Breast epithelium (tissue), 4 donors: ENCODE results near the gene ADM2. TPM values are rescaled to one million over a fixed set of nuclear protein-coding genes. Genes with fewer than 3 reads are reported as not detected.

ENCODE experiments used
- DNase-seq, 2 donors: peaks; one replicate each; pipeline ENCODE4 v3.0.0-alpha.2; 2019; ENCODE audit warnings: low spot score in 2 of 2
- H3K27ac ChIP-seq, 2 donors: fragments of 200-600 bp; sonication (generic) in 1 of 2; one replicate each; pipeline ENCODE4 v1.5.1; 2016 to 2019; ENCODE audit warnings: mild to moderate bottlenecking in 1 of 2
- H3K27me3 ChIP-seq, 2 donors: fragments of 200-600 bp; sonication (generic) in 1 of 2; one replicate each; pipeline versions ENCODE4 v1.5.1 to v1.6.0; 2017 to 2019; ENCODE audit warnings: control low read depth in 1 of 2, mild to moderate bottlenecking in 1 of 2
- H3K36me3 ChIP-seq: fragments of 200-600 bp; one replicate; pipeline ENCODE4 v1.5.1; 2019
- H3K4me1 ChIP-seq, 2 donors: fragments of 200-600 bp; sonication (generic); one replicate each; pipeline ENCODE4 v1.5.1; 2016 to 2019; ENCODE audit warnings: control low read depth in 1 of 2
- H3K4me3 ChIP-seq, 3 donors: fragments of 200-600 bp; sonication (generic); 1 replicate in 2 of 3; 2 replicates in 1 of 3; pipeline ENCODE4 v1.5.1; 2016 to 2019; ENCODE audit warnings: mild to moderate bottlenecking in 3 of 3, moderate library complexity in 2 of 3
- H3K9me3 ChIP-seq, 2 donors: fragments of 200-600 bp; sonication (generic) in 1 of 2; one replicate each; pipeline ENCODE4 v1.5.1; 2016 to 2019; ENCODE audit warnings: control low read depth in 1 of 2
- CTCF ChIP-seq, 3 donors: fragments of 450-650 bp; IDR thresholded peaks; one replicate each; pipeline ENCODE4 v1.5.1; 2016 to 2017; ENCODE audit warnings: antibody characterized with exemption in 3 of 3, mild to moderate bottlenecking in 3 of 3, moderate library complexity in 3 of 3
- POLR2A ChIP-seq: fragments of 450-650 bp; IDR thresholded peaks from one replicate; pipeline ENCODE4 v1.6.1; 2016; ENCODE audit warnings: antibody characterized with exemption, mild to moderate bottlenecking, moderate library complexity
- POLR2AphosphoS5 ChIP-seq, 3 donors: sonication (generic); formaldehyde crosslinking; IDR thresholded peaks; one replicate each; pipeline ENCODE4 v1.6.1; 2017; ENCODE audit warnings: antibody characterized with exemption in 3 of 3
- intact Hi-C: fragments of 100-400 bp; cut with DNase I; formaldehyde crosslinking; loops from one replicate; pipeline ENCODE4 v1.15.1; 2023; ENCODE audit warnings: low total_unique reads
- total RNA-seq, 3 donors: library from RNA; depleted of rRNA; stranded (reverse); fragments of >200 nt; gene quantifications; one replicate each; pipeline ENCODE4 v1.1.0, GENCODE V29; 2016

Gene ADM2
- total RNA-seq, 3 donors from 2014 or later = 0.59 to 0.98 TPM; not detected in 1

GRCh38 chr22:50506611-50507420, 25.5 kb downstream of the ADM2 start:
- Histone ChIP-seq H3K9me3 (no peaks in the 10 kb centered on the region), H3K27ac (peak overlapping the region; percentile 78 to 81), H3K4me3 (peak overlapping the region; percentile 92 to 95 (median 93)), H3K36me3 (no peaks in the 10 kb centered on the region), H3K4me1 (peaks cover 0 to 16% of the 10 kb centered on the region in 2 donors), H3K27me3 (no peaks in the 10 kb centered on the region)
- TF ChIP-seq POLR2AphosphoS5 (IDR thresholded peaks at IDR 0.05) = no peak
- TF ChIP-seq POLR2A = no peak
- no peak for TF ChIP-seq CTCF (IDR thresholded peaks at IDR 0.05)
- peak in 1 of 2 donors; percentile 46 for DNase-seq
- intact Hi-C loops = loop anchor here (1.0 to 10.0 kb wide), 2 partner anchors 12 to 252 kb away; partner anchors contain the start of gene HDAC10

DNA sequence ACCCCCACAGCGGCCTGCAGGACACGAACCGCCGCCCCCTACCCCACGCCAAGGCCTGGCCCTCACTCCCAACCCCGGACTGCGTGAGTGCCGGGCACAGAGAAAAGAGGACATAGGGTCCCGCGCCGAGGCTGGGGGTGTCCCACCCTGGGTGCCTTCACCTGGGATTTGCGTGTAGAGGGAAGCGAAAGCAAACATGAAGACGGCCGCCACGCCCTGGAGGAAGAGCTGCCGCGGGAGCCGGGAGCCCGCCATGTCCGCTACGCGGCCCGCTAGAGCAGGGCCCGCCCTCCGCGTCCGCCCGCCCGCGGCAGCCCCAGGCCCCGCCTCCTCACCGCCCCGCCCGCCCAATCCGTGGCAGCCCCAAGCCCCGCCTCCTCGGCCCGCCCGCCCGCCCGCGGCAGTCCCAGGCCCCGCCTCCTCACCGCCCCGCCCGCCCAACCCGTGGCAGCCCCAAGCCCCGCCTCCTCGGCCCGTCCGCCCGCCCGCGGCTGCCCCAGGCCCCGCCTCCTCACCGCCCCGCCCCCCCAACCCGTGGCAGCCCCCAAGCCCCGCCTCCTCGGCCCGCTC, 26.2 kb downstream of the ADM2 start, which contains the start of gene LMF2:
TSS of gene LMF2 (minus strand) at position 282 of the 570 bp plus-strand sequence. CDS start at position 255, 27 bp downstream.
- Histone ChIP-seq H3K36me3 (no peaks in the 10 kb centered on the region), H3K9me3 (no peaks in the 10 kb centered on the region), H3K27ac (peak within 1 kb of the TSS; percentile 97 to 98), H3K4me3 (peak within 1 kb of the TSS; percentile 92 to 95 (median 93)), H3K27me3 (no peaks in the 10 kb centered on the region), H3K4me1 (peaks cover 0 to 16% of the 10 kb centered on the region in 2 donors)
- DNase-seq = peak; percentile 88 to 89
- intact Hi-C loops = loop anchor here (10.0 kb wide), 1 partner anchor 253 kb away; the partner anchor contains the start of gene HDAC10
- TF ChIP-seq CTCF (IDR thresholded peaks at IDR 0.05) (no peak), POLR2AphosphoS5 (IDR thresholded peaks at IDR 0.05) (peak; percentile 45 to 64 (median 53)), POLR2A (no peak)

DNA sequence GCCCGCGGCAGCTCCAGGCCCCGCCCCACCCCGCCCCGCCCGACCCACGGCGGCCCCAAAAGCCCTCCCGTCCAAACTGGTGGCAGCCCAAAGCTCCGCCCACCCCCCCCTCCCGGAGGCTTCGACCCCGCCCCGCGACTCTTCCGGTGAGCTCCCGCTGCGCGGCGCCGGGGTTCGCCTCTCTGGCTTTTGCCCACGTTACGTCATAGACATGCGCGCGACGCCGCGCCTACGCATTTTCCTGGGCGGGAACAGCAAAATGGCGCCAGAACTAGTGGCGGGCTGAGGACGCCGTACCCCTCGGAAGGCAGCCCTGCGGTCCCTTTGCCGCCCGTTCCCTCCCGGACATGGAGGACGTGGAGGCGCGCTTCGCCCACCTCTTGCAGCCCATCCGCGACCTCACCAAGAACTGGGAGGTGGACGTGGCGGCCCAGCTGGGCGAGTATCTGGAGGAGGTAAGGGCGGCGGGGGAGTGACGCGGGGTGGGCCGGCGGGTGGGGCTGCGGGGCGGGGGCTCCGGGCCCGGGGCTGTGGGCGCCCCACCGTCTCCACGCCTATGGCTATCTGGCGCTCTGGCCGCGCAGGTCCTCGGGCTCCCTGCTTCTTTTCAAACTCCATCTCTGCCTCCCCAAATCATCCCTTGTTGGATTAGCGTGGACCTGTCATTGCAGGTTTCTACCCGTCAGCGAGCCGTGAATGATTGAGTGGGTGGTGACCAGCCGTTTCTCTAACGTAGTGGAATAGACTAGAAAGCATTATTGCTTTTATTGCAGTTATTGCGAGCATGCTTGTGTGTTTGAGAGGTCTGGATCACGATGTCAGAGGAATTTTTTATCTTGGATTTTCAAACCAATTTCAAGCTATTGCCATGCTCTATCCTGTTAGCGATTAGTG, 26.9 kb downstream of the ADM2 start, which contains the start of gene NCAPH2:
TSS of gene NCAPH2 (plus strand) at position 234 of the 894 bp plus-strand sequence. CDS start at position 348, 114 bp downstream.
- TF ChIP-seq CTCF (IDR thresholded peaks at IDR 0.05) (no peak), POLR2AphosphoS5 (IDR thresholded peaks at IDR 0.05) (peak; percentile 93 to 99 (median 94)), POLR2A (peak; percentile 32)
- Histone ChIP-seq H3K36me3 (no peaks in the 10 kb centered on the region), H3K27me3 (no peaks in the 10 kb centered on the region), H3K4me3 (peak within 1 kb of the TSS; percentile 92 to 95 (median 93)), H3K9me3 (no peaks in the 10 kb centered on the region), H3K4me1 (peaks cover 0 to 16% of the 10 kb centered on the region in 2 donors), H3K27ac (peak within 1 kb of the TSS; percentile 97 to 98)
- peak; percentile 92 to 98 for DNase-seq
- intact Hi-C loops = loop anchor here (1.0 to 10.0 kb wide), 2 partner anchors 22 to 253 kb away; partner anchors contain the start of genes HDAC10 and TYMP

- Histone ChIP-seq H3K27ac (peak overlapping the region; percentile 97 to 98), H3K4me3 (peak overlapping the region; percentile 68 to 89 (median 89)), H3K36me3 (no peaks in the 10 kb centered on the region), H3K4me1 (peaks cover 0 to 16% of the 10 kb centered on the region in 2 donors), H3K9me3 (no peaks in the 10 kb centered on the region), H3K27me3 (no peaks in the 10 kb centered on the region)
- intact Hi-C loops = loop anchor here (1.0 to 10.0 kb wide), 2 partner anchors 21 to 254 kb away; partner anchors contain the start of genes HDAC10 and TYMP
- DNase-seq = no peak
- TF ChIP-seq CTCF (IDR thresholded peaks at IDR 0.05) (no peak), POLR2A (no peak), POLR2AphosphoS5 (IDR thresholded peaks at IDR 0.05) (no peak)
Measured at GRCh38 chr22:50508897-50509296, 27.6 kb downstream of the ADM2 start.
